ENCODE data around the gene TTLL3.
A peak's percentile ranks its signal among the peaks of the same experiment; 100 is the strongest.

TTLL3 gene

DNA sequence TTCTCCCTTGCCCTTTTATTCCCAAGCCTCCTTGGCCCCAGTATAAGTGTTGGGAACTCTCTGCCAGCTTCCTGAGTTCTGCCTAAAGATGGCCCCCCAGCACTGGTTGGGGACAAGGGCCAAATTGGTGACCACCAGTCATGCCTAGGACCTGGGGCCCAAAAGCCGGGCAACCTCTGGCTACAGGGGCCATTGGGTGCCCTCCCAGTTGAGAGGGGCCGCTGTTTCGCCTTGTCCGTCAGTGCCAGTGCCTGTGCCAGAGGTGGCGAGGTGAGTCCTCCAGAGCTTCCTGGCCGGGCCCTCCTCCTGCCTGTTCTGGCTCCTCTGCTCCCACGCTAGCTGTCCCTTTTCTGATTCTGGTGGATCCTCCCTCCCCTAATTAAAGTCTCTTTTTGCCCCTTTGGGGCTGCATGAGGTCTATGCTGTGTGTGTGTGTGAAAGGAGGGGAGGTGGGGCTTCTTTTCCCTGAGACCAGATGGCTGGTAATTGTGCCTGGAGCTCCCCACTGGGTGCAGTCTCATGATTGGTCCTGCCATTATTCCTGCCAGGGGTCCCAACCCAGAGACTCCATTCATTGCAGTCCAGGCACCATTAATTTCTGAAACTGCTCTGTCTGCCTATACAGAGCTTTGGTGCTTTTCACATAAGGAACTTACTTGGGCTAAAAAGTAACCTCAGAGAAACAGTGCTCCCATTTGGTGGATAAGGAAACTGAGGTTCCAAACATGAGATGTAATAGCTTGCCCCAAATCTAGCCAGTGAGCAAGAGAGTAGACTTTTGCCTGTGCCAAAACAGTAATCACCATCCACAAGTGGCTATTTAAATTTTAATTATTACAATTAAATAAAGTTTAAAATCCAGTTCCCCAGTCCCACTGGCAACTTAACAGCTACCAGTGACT lies 3.1 kb upstream of the TTLL3 start:
- DNase-seq (ENCODE audit: low read depth): no peak

GRCh38 chr3:9807981-9808344 lies 2.1 kb upstream of the TTLL3 start:
- no peak for DNase-seq (ENCODE audit: low read depth)

- DNase-seq (ENCODE audit: low read depth): peak; percentile 24
Observed at GRCh38 chr3:9808345-9809037, 1.6 kb upstream of the TTLL3 start.

GRCh38 chr3:9809239-9809614 lies 835 bp upstream of the TTLL3 start:
- no peak for DNase-seq (ENCODE audit: low read depth)

DNA sequence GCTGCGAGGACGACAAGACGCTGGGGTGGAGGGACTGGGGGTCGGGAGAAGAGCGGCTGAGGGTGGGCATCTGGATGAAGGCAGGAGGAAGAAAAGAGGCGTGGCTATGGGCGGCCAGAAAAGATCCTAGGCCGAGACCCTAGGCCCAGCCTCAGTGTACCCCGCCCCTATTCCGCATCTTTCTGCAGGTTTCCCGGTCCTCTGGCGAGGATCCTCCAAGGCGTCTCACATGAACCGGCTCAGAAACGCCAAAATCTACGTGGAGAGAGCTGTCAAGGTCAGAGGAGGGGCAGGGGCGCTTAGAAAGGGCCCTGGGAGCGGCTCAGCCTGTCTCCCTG lies 340 bp downstream of the TTLL3 start:
- no peak for DNase-seq (ENCODE audit: low read depth)

- DNase-seq (ENCODE audit: low read depth): no peak
Observed at GRCh38 chr3:9810846-9811245, 784 bp downstream of the TTLL3 start.

DNA sequence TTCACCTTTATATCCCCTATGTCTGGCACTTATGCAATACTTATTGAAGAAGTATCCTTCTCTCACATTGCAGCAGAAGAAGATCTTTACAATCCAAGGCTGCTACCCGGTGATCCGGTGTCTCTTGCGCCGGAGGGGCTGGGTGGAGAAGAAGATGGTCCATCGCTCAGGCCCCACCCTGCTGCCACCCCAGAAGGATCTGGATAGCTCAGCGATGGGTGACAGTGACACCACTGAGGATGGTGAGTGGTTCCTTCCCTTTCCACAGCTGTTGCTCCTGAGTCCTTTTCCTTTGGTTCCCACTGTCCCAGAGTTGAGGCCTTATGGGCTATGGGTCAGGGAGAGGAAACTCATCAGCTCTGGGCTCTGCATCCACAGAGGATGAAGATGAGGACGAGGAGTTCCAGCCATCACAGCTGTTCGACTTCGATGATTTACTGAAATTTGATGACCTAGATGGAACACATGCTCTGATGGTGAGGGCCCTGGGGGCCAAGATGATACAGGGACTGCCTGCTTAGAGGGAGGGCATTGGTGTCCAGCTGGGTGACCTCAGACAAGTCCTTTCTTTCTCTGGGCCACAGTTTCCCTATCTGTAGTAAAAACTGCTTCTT lies 2.9 kb downstream of the TTLL3 start:
- DNase-seq (ENCODE audit: low read depth): no peak

DNA sequence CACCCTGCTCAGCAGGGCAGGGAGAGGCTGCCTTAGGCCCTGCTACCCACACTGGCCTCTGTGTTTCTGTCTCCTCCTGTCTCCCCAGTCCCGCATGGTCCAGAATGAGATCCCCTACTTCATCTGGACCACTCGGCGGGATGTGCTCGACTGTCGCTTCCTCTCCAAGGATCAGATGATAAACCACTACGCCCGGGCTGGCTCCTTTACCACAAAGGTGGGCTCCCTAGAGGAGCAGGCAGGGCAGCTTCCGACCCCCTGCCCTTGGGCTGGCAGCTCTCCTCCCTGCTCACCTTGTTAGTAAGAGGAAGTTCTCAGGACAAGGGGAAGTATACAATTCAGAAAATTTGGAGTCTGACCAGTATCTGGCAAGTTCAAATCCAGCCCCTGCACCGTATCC lies 5.9 kb downstream of the TTLL3 start:
- DNase-seq (ENCODE audit: low read depth): no peak

DNA sequence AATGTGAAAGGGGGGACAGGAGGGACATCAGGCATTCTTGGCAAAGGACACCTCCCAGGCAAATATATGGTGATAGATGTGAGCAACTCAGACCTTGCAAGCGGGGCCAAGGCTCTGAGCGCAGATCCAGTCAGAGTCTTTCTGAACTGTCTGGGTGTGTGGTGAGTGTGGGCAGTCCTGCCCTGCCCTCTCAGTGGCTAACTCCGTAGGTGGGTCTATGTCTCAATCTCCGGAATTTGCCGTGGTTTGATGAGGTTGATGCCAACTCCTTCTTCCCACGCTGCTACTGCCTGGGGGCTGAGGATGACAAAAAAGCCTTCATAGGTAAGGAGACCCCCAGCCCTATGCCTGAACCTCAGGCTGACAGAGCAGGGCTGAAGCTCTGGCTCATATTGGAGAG lies 7.4 kb downstream of the TTLL3 start:
- no peak for DNase-seq (ENCODE audit: low read depth)

GRCh38 chr3:9818666-9819335 lies 8.7 kb downstream of the TTLL3 start:
- no peak for DNase-seq (ENCODE audit: low read depth)

DNA sequence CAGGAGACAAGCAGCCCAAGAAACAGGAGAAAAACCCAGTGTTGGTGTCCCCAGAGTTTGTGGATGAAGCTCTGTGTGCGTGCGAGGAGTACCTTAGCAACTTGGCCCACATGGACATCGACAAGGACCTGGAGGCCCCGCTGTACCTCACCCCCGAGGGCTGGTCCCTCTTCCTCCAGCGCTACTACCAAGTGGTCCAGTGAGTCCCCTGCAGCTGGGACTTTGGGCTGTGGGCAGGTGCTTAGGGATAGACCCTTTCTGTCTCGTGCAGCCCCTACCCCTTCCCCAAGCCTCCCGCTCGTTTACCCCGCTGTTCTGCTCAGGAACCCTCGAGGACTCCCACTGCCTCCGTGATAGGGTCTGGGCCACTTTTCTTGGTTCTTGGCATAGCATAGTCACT lies 10.5 kb downstream of the TTLL3 start:
- no peak for DNase-seq (ENCODE audit: low read depth)

- DNase-seq (ENCODE audit: low read depth): no peak
Observed at GRCh38 chr3:9820946-9821345, 10.9 kb downstream of the TTLL3 start.

DNA sequence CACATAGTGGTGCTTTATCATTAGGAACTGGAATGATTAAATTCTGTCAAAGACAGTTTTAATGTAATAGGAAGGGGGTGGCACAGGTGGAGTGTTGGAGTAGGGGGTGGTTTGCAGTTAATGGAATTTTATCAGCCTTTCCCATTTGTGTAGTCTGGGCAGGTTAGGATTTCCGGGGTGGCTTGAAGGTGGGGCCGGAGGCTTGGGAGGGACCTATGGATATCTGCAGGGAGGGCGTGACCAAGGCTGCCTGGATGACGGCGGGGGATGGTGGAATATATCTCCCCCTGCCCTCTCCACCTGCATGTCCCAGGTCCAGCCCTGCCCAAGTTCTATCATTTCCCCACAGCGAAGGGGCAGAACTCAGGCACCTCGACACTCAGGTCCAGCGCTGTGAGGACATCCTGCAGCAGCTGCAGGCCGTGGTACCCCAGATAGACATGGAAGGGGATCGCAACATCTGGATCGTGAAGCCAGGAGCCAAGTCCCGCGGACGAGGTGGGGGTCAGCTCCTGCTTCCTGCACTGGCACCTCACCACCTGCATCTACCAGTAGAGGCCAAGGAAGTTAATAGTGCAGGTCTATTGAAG lies 15.5 kb downstream of the TTLL3 start:
- no peak for DNase-seq (ENCODE audit: low read depth)

- no peak for DNase-seq (ENCODE audit: low read depth)
Observed at GRCh38 chr3:9826815-9827573, 16.9 kb downstream of the TTLL3 start.

GRCh38 chr3:9828801-9829755 lies 19.0 kb downstream of the TTLL3 start:
- no peak for DNase-seq (ENCODE audit: low read depth)

DNA sequence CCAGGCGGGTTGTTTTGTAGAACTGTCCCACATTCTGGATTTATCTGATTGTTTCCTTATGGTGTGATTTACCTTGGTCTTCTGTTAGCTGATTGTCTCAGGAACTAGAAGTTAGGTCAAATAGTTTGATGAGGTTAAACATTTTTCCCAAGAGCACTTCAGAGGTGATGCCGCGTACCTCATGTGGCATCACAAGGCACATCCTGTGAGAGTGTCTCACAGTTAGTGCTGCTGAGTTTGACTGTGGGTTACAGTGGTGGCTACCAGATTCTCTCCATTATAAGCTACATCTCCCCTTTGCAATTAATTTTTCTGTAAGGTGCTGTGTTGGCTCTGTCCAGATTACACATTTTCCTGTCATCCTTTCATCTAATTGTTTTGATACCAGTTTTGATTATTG lies 21.2 kb downstream of the TTLL3 start:
- DNase-seq (ENCODE audit: low read depth): no peak

GRCh38 chr3:9833078-9833477 lies 23.0 kb downstream of the TTLL3 start:
- no peak for DNase-seq (ENCODE audit: low read depth)

GRCh38 chr3:9834520-9835380 lies 24.7 kb downstream of the TTLL3 start:
- no peak for DNase-seq (ENCODE audit: low read depth)

All from T follicular helper cell (primary cell).